Prostate gland (tissue), 2 donors: ENCODE results near the gene PELO. TPM values are rescaled to one million over a fixed set of nuclear protein-coding genes. Genes with fewer than 3 reads are reported as not detected.

Experiments
- DNase-seq: peaks from one replicate; pipeline ENCODE4 v3.0.0-alpha.2; 2019; ENCODE audit warnings: low spot score
- H3K27ac ChIP-seq, 2 donors: fragments of 200-600 bp; sonication (generic); 2 replicates each; pipeline ENCODE4 v1.5.1; 2017 to 2019
- H3K27me3 ChIP-seq: fragments of 200-600 bp; sonication (generic); replicated peaks from 2 replicates; pipeline ENCODE4 v1.5.1; 2019; ENCODE audit not compliant: insufficient read depth
- H3K36me3 ChIP-seq, 2 donors: fragments of 200-600 bp; sonication (generic); 1 replicate in 1 of 2; 2 replicates in 1 of 2; pipeline versions ENCODE4 v1.5.1 to v1.8.1; 2017 to 2019
- H3K4me1 ChIP-seq: fragments of 200-600 bp; sonication (generic); replicated peaks from 2 replicates; pipeline ENCODE4 v1.5.1; 2019
- H3K4me3 ChIP-seq, 2 donors: fragments of 200-600 bp; sonication (generic); 2 replicates each; pipeline ENCODE4 v1.5.1; 2017 to 2019
- H3K9me3 ChIP-seq: fragments of 200-600 bp; sonication (generic); 2 replicates; pipeline ENCODE4 v1.5.1; 2017
- POLR2A ChIP-seq: fragments of 450-650 bp; IDR thresholded peaks from one replicate; pipeline ENCODE4 v1.6.1; 2016; ENCODE audit warnings: antibody characterized with exemption, mild to moderate bottlenecking
- POLR2AphosphoS5 ChIP-seq: sonication (generic); formaldehyde crosslinking; IDR thresholded peaks from one replicate; pipeline ENCODE4 v1.6.1; 2017; ENCODE audit warnings: antibody characterized with exemption
- WGBS: methylation state at CpG from one replicate; pipeline ENCODE4 v1.1.5; 2018; 5-methylcytosine and 5-hydroxymethylcytosine counted together
- intact Hi-C: fragments of 100-400 bp; cut with DNase I; formaldehyde crosslinking; loops from one replicate; pipeline ENCODE4 v1.14.2; 2022
- total RNA-seq, 2 donors: library from RNA; depleted of rRNA; stranded (reverse); fragments of >200 nt; gene quantifications; one replicate each; pipeline ENCODE4 v1.1.0, GENCODE V29; 2016
- TF ChIP-seq, protein P1 (sequence below), 4 experiments: fragments of 200-600 bp in 2 of 4; fragments of 450-650 bp in 2 of 4; sonication (generic) in 2 of 4; IDR thresholded peaks; 1 replicate in 3 of 4; 2 replicates in 1 of 4; pipeline ENCODE4 v1.5.1; 2016 to 2019; ENCODE audit warnings: antibody characterized with exemption in 4 of 4, mild to moderate bottlenecking in 2 of 4, moderate library complexity in 2 of 4

Gene PELO
- total RNA-seq, 2 donors from 2014 or later = 14.9 to 18.8 TPM

DNA sequence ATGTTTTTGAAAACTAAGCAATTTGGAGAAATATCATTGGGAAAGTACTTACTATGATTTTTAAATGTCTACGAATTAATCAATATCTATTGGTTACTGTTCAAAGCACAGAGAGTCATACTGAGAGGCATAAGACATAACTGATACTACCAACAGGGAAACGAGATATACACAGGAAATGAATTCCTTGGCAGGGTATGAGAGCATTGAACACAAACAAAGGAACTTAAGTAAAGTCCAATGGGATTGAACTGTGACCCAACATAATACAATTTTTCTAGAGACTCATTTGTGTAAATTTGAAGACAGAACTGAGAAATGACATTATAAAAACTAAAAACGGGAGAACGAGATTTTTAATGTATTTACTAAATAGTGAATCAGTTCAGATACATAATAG lies 1.3 kb upstream of the PELO start:
- TF ChIP-seq POLR2AphosphoS5 (no peak), POLR2A (no peak)
- TF ChIP-seq, protein P1, sequence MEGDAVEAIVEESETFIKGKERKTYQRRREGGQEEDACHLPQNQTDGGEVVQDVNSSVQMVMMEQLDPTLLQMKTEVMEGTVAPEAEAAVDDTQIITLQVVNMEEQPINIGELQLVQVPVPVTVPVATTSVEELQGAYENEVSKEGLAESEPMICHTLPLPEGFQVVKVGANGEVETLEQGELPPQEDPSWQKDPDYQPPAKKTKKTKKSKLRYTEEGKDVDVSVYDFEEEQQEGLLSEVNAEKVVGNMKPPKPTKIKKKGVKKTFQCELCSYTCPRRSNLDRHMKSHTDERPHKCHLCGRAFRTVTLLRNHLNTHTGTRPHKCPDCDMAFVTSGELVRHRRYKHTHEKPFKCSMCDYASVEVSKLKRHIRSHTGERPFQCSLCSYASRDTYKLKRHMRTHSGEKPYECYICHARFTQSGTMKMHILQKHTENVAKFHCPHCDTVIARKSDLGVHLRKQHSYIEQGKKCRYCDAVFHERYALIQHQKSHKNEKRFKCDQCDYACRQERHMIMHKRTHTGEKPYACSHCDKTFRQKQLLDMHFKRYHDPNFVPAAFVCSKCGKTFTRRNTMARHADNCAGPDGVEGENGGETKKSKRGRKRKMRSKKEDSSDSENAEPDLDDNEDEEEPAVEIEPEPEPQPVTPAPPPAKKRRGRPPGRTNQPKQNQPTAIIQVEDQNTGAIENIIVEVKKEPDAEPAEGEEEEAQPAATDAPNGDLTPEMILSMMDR (IDR thresholded peaks at IDR 0.05) = no peak
- H3K27ac ChIP-seq = peak overlapping the region; percentile 85 to 88
- no peaks in the 10 kb centered on the region for H3K9me3 ChIP-seq
- no peak overlapping the region for H3K4me3 ChIP-seq
- DNase-seq = no peak
- H3K4me1 ChIP-seq = no peaks in the 10 kb centered on the region
- intact Hi-C loops = loop anchor here (1.0 to 5.0 kb wide), 3 partner anchors 94 to 311 kb away; no protein-coding TSS in a partner anchor
- 33% methylated on average over 4 of the region's 4 CpGs for WGBS
- no peaks in the 10 kb centered on the region for H3K36me3 ChIP-seq
- no peaks in the 10 kb centered on the region for H3K27me3 ChIP-seq

- H3K36me3 ChIP-seq = no peaks in the 10 kb centered on the region
- WGBS = 3% methylated on average over 11 of the region's 11 CpGs
- intact Hi-C loops = loop anchor here (1.0 to 5.0 kb wide), 3 partner anchors 95 to 310 kb away; no protein-coding TSS in a partner anchor
- no peaks in the 10 kb centered on the region for H3K27me3 ChIP-seq
- no peaks in the 10 kb centered on the region for H3K4me1 ChIP-seq
- H3K27ac ChIP-seq = peak overlapping the region; percentile 85 to 88
- TF ChIP-seq, protein P1 (IDR thresholded peaks at IDR 0.05) = peak in 3 of 4 experiments; percentile 25 to 50 (median 29)
- TF ChIP-seq POLR2A (no peak), POLR2AphosphoS5 (peak; percentile 23)
- DNase-seq = peak; percentile 48
- peak overlapping the region; percentile 48 to 52 for H3K4me3 ChIP-seq
- H3K9me3 ChIP-seq = no peaks in the 10 kb centered on the region
Observed at GRCh38 chr5:52786949-52787599, 642 bp upstream of the PELO start.

- intact Hi-C loops = loop anchor here (5.0 kb wide), 2 partner anchors 96 to 309 kb away; no protein-coding TSS in a partner anchor
- H3K4me3 ChIP-seq = peak overlapping the region; percentile 48 to 52
- DNase-seq = no peak
- no peaks in the 10 kb centered on the region for H3K9me3 ChIP-seq
- no peaks in the 10 kb centered on the region for H3K27me3 ChIP-seq
- TF ChIP-seq POLR2A = no peak
- TF ChIP-seq, protein P1 (IDR thresholded peaks at IDR 0.05) = no peak
- H3K27ac ChIP-seq = peak overlapping the region; percentile 85 to 88
- H3K4me1 ChIP-seq = no peaks in the 10 kb centered on the region
- WGBS = 7% methylated on average over 7 of the region's 7 CpGs
- no peaks in the 10 kb centered on the region for H3K36me3 ChIP-seq
Observed at GRCh38 chr5:52788505-52788821, 747 bp downstream of the PELO start.

GRCh38 chr5:52789378-52789777 lies 1.7 kb downstream of the PELO start:
- intact Hi-C loops = loop anchor here (5.0 kb wide), 2 partner anchors 97 to 308 kb away; no protein-coding TSS in a partner anchor
- 32% methylated on average over 1 of the region's 1 CpG for WGBS
- no peak for DNase-seq
- Histone ChIP-seq H3K4me3 (peak overlapping the region; percentile 48 to 52), H3K9me3 (no peaks in the 10 kb centered on the region), H3K36me3 (no peaks in the 10 kb centered on the region), H3K27ac (peak overlapping the region; percentile 85 to 88), H3K27me3 (no peaks in the 10 kb centered on the region), H3K4me1 (no peaks in the 10 kb centered on the region)
- TF ChIP-seq POLR2A (no peak), POLR2AphosphoS5 (no peak)
- TF ChIP-seq, protein P1 (IDR thresholded peaks at IDR 0.05) = no peak

DNA sequence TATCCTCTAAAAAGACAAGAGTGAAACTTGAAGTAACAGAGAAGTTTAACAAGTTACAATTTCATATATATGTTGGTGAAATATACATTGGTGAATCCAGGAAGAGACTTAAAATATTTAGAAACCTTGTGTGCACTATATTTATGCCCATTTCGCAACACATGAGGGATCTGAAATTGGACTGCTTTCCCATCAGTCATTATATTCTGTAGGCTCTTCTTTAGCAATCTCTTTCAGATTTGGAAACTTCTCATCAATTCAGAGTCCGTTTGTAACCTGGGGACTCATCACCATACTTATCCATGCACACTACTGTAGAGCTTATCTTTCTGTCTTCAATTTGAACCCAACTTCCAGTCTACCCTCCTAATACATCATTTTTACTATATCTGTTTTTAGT lies 2.1 kb downstream of the PELO start:
- WGBS = 54% methylated on average over 2 of the region's 2 CpGs
- Histone ChIP-seq H3K36me3 (no peaks in the 10 kb centered on the region), H3K4me3 (peak overlapping the region; percentile 48 to 52), H3K4me1 (no peaks in the 10 kb centered on the region), H3K27me3 (no peaks in the 10 kb centered on the region), H3K9me3 (no peaks in the 10 kb centered on the region), H3K27ac (peak overlapping the region; percentile 85 to 88)
- no peak for DNase-seq
- TF ChIP-seq POLR2AphosphoS5 (no peak), POLR2A (no peak)
- TF ChIP-seq, protein P1 (IDR thresholded peaks at IDR 0.05) = no peak
- intact Hi-C loops = loop anchor here (5.0 to 10.0 kb wide), 5 partner anchors 98 to 1825 kb away; no protein-coding TSS in a partner anchor
